Peyer's patch (tissue), 4 donors: ENCODE data around the gene EML1. TPM values are rescaled to one million over a fixed set of nuclear protein-coding genes. Genes with fewer than 3 reads are reported as not detected.

Experiments used
- DNase-seq, 3 donors: peaks; one replicate each; pipeline ENCODE4 v3.0.0-alpha.2; 2017 to 2019
- H3K27ac ChIP-seq, 4 donors: fragments of 200-600 bp; sonication (generic); one replicate each; pipeline ENCODE4 v1.5.1; 2016 to 2019
- H3K27me3 ChIP-seq, 2 donors: fragments of 200-600 bp; sonication (generic); one replicate each; pipeline ENCODE4 v1.5.1; 2019
- H3K36me3 ChIP-seq, 3 donors: fragments of 200-600 bp; sonication (generic); one replicate each; pipeline ENCODE4 v1.5.1; 2016 to 2019
- H3K4me1 ChIP-seq, 4 donors: fragments of 200-600 bp; sonication (generic); one replicate each; pipeline ENCODE4 v1.5.1; 2016 to 2019
- H3K4me3 ChIP-seq, 4 donors: fragments of 200-600 bp; sonication (generic); 1 replicate in 3 of 4; 2 replicates in 1 of 4; pipeline ENCODE4 v1.5.1; 2016 to 2019; ENCODE audit warnings: mild to moderate bottlenecking in 1 of 4
- H3K9me3 ChIP-seq, 4 donors: fragments of 200-600 bp; sonication (generic); one replicate each; pipeline ENCODE4 v1.5.1; 2016 to 2019; ENCODE audit warnings: mild to moderate bottlenecking in 1 of 4
- POLR2A ChIP-seq, 2 donors: fragments of 450-650 bp; IDR thresholded peaks; one replicate each; pipeline ENCODE4 v1.5.1; 2017; ENCODE audit warnings: antibody characterized with exemption in 2 of 2, mild to moderate bottlenecking in 2 of 2, moderate library complexity in 2 of 2
- total RNA-seq, 4 donors: library from RNA; depleted of rRNA; stranded (reverse); fragments of >200 nt; gene quantifications; one replicate each; pipeline ENCODE4 v1.1.0, GENCODE V29; 2016
- TF ChIP-seq, protein P1 (sequence below), 6 experiments: fragments of 450-650 bp in 4 of 6; fragments of 200-600 bp in 2 of 6; sonication (generic) in 1 of 6; IDR thresholded peaks; one replicate each; pipeline ENCODE4 v1.5.1; 2017 to 2019; ENCODE audit warnings: antibody characterized with exemption in 6 of 6, mild to moderate bottlenecking in 3 of 6, moderate library complexity in 1 of 6

Gene EML1
- total RNA-seq, 4 donors from 2014 or later, result 12.3 to 32.2 (median 18.9) TPM

DNA sequence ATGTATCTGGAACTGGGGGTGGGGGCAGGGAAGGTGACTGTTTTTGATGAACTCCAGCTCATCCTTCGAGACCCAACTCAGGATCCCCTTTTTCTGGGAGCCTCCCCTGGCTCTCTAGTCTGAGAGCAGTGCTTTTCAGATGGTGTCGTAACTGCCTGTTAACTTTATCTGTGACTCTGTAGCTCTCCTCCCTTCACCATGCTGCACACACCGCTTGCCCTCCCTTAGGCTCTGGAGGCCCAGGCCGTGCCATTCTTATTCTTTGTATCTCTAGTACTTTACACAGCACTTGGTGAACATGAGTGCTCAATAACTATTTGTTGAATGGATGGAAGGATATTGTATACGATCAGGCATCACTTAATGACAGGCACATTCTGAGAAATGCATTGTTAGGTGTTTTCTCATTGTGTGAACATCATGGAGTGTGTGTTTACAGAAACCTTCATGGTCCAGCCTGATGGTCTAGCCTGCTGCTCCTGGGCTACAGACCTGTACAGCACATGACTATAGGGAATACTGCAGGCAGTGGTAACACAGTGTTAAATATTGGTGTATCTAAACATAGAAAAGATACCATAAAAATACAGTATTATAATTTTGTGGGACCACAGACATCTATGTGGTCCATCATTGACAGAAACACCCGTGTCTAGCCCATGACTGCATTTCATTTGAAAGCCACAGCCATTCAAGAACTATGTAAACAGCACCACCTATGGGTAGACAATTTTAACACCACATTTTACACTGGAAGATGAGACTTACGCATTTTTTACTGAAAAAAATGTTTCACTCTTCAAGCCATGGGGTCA is 91.8 kb downstream of the EML1 start:
- Histone ChIP-seq H3K9me3 (no peaks in the 10 kb centered on the region), H3K4me1 (no peaks in the 10 kb centered on the region), H3K27me3 (no peaks in the 10 kb centered on the region), H3K27ac (no peak overlapping the region), H3K4me3 (no peak overlapping the region), H3K36me3 (no peaks in the 10 kb centered on the region)
- TF ChIP-seq, protein P1, sequence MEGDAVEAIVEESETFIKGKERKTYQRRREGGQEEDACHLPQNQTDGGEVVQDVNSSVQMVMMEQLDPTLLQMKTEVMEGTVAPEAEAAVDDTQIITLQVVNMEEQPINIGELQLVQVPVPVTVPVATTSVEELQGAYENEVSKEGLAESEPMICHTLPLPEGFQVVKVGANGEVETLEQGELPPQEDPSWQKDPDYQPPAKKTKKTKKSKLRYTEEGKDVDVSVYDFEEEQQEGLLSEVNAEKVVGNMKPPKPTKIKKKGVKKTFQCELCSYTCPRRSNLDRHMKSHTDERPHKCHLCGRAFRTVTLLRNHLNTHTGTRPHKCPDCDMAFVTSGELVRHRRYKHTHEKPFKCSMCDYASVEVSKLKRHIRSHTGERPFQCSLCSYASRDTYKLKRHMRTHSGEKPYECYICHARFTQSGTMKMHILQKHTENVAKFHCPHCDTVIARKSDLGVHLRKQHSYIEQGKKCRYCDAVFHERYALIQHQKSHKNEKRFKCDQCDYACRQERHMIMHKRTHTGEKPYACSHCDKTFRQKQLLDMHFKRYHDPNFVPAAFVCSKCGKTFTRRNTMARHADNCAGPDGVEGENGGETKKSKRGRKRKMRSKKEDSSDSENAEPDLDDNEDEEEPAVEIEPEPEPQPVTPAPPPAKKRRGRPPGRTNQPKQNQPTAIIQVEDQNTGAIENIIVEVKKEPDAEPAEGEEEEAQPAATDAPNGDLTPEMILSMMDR (IDR thresholded peaks at IDR 0.05), result peak; percentile 50 to 90 (median 81)
- no peak for TF ChIP-seq POLR2A (IDR thresholded peaks at IDR 0.05)
- DNase-seq, result no peak

DNA sequence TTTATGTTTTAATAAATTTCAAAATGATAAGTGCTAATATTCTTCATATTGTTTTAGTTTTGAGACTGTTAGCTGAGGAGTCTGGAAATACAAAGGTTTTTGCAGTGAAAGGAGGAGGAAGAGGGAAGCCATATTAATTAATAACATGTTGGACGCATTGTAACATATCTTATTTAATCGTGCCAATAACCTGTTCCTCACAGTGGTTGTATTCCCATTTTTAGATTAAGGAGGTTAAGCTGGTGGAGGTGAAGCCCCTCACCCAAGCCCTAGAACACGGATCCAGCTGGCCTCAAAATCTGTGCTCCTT is 92.4 kb downstream of the EML1 start:
- TF ChIP-seq POLR2A (IDR thresholded peaks at IDR 0.05), result no peak
- TF ChIP-seq, protein P1 (IDR thresholded peaks at IDR 0.05), result no peak
- DNase-seq, result no peak
- Histone ChIP-seq H3K4me3 (no peak overlapping the region), H3K27me3 (no peaks in the 10 kb centered on the region), H3K36me3 (no peaks in the 10 kb centered on the region), H3K27ac (no peak overlapping the region), H3K4me1 (no peaks in the 10 kb centered on the region), H3K9me3 (no peaks in the 10 kb centered on the region)

DNA sequence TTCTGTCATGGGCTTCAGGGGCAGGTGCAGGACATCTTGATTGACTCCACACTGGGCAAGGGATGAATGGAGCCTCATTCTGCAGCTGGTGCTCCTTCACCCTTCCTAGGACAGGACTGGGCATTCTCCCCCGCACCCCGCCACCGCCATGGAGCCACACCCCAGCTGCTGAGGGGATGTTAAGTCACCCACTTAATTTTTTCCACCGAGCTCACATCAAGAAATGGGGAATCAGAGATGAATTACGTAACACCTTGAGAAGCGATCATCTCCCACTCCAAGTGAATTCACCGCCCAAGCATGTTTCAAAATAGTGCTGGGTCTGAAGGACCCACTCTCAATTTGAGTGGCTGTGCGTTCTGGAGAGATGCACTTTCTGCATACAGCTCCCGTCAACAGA is 94.2 kb downstream of the EML1 start:
- no peak for TF ChIP-seq POLR2A (IDR thresholded peaks at IDR 0.05)
- TF ChIP-seq, protein P1 (IDR thresholded peaks at IDR 0.05), result no peak
- no peak for DNase-seq
- Histone ChIP-seq H3K9me3 (no peaks in the 10 kb centered on the region), H3K36me3 (no peaks in the 10 kb centered on the region), H3K4me3 (no peak overlapping the region), H3K27ac (no peak overlapping the region), H3K27me3 (no peaks in the 10 kb centered on the region), H3K4me1 (no peaks in the 10 kb centered on the region)

DNA sequence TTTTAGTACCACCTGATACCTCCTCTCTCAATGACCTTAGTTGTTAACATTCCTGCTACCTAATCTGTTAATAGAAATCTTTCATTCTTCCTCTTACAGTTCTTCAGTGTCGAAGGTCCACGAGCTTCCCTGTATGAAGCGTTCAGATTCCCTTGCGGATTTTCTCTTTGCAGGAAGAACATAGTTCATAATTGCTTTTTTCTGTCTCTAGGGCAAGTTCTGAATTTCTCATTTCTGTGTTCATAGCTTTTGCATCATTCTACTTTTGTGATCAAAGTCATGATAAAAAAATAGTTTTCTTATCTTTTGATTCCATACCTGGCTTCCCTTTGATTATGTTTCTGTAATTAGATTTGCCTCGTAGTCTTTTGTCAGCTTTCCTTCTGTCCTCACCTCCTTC is 94.9 kb downstream of the EML1 start:
- Histone ChIP-seq H3K4me3 (no peak overlapping the region), H3K9me3 (no peaks in the 10 kb centered on the region), H3K27ac (no peak overlapping the region), H3K4me1 (no peaks in the 10 kb centered on the region), H3K36me3 (no peaks in the 10 kb centered on the region), H3K27me3 (no peaks in the 10 kb centered on the region)
- DNase-seq, result no peak
- TF ChIP-seq, protein P1 (IDR thresholded peaks at IDR 0.05), result no peak
- no peak for TF ChIP-seq POLR2A (IDR thresholded peaks at IDR 0.05)

DNA sequence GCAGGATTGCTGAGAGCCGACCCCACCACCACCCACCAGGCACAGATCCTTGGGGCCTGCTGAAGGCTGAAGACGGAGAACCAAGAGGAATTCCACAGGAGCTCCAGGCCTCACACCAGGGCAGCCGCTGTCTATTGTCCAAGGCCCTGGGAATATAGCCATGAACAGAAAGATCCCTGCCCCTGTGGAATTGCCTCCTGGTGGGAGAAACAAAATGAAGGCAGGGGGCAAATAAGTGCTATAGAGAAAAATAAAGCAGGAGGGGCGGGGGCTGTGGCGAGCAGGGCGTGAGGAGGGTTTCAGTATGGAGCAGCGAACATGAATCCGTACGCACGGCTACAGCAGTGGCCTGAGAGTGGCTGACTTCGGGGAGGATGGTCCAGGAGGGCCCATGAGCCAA is 96.1 kb downstream of the EML1 start:
- Histone ChIP-seq H3K4me3 (no peak overlapping the region), H3K36me3 (no peaks in the 10 kb centered on the region), H3K9me3 (no peaks in the 10 kb centered on the region), H3K4me1 (no peaks in the 10 kb centered on the region), H3K27me3 (no peaks in the 10 kb centered on the region), H3K27ac (no peak overlapping the region)
- DNase-seq, result no peak
- TF ChIP-seq, protein P1 (IDR thresholded peaks at IDR 0.05), result no peak
- TF ChIP-seq POLR2A (IDR thresholded peaks at IDR 0.05), result no peak
